Thyroid gland (tissue), 4 donors: ENCODE results near the gene XBP1.

Source experiments
- CTCF ChIP-seq, 6 experiments: fragments of 200-600 bp in 3 of 6; fragments of 450-650 bp in 3 of 6; sonication (generic) in 3 of 6; IDR thresholded peaks; one replicate each; pipeline ENCODE4 v1.5.1; 2016 to 2019; ENCODE audit warnings: antibody characterized with exemption in 6 of 6, mild to moderate bottlenecking in 2 of 6, inconsistent platforms in 1 of 6, moderate library complexity in 1 of 6
- POLR2A ChIP-seq, 2 donors: fragments of 450-650 bp; IDR thresholded peaks; one replicate each; pipeline ENCODE4 v1.6.1; 2017; ENCODE audit warnings: antibody characterized with exemption in 2 of 2, mild to moderate bottlenecking in 2 of 2, moderate library complexity in 1 of 2

- TF ChIP-seq CTCF (IDR thresholded peaks at IDR 0.05) = no peak
- no peak for TF ChIP-seq POLR2A (IDR thresholded peaks at IDR 0.05)
These were observed 12.1 kb upstream of the XBP1 start for GRCh38 chr22:28812516-28812915.
